Mucosa of stomach (tissue), 1 donor: ENCODE results near the gene KRTAP3-1.

Experiments used
- H3K27me3 ChIP-seq: one replicate; pipeline ENCODE4 v1.7.0; 2013; ENCODE audit warnings: mild to moderate bottlenecking, low read length; ENCODE audit not compliant: control insufficient read depth, insufficient read depth
- H3K36me3 ChIP-seq: one replicate; pipeline ENCODE4 v1.7.0; 2013; ENCODE audit warnings: low read length; ENCODE audit not compliant: control insufficient read depth, insufficient read depth
- H3K4me1 ChIP-seq: one replicate; pipeline ENCODE4 v1.7.0; 2013; ENCODE audit warnings: mild to moderate bottlenecking, low read length; ENCODE audit not compliant: control insufficient read depth, insufficient read depth
- H3K4me3 ChIP-seq: one replicate; pipeline ENCODE4 v1.7.0; 2013; ENCODE audit warnings: low read length
- H3K9ac ChIP-seq: one replicate; pipeline ENCODE4 v1.7.0; 2013; ENCODE audit warnings: mild to moderate bottlenecking, low read length, moderate library complexity
- H3K9me3 ChIP-seq: one replicate; pipeline ENCODE4 v1.7.0; 2013; ENCODE audit warnings: mild to moderate bottlenecking, low read length, moderate library complexity; ENCODE audit not compliant: control insufficient read depth
- donor health status: Pancreatic carcinoma.

Gene KRTAP3-1

DNA sequence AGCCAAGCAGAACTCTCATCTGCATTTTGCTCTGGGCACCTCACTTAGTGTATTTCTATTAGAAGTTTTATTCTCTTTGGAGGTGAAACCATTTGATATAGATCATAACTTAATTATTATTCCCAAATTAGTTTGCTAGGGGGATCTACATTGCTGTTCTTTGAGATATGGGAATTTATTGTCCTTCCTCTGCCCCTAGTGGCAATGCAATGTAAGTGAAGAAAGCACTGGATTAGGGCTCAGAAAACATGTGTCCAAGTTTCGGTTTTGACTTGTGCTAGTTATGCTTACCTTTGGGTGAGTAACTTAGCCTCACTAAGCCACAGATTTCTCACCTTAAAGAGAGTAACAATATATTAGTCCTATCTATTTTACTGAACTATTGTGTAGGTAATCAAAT is 45.1 kb downstream of the KRTAP3-1 start:
- no peak overlapping the region for H3K9ac ChIP-seq
- no peaks in the 10 kb centered on the region for H3K4me1 ChIP-seq
- H3K27me3 ChIP-seq: no peaks in the 10 kb centered on the region
- H3K4me3 ChIP-seq: no peak overlapping the region
- H3K36me3 ChIP-seq: no peaks in the 10 kb centered on the region
- H3K9me3 ChIP-seq: no peaks in the 10 kb centered on the region

DNA sequence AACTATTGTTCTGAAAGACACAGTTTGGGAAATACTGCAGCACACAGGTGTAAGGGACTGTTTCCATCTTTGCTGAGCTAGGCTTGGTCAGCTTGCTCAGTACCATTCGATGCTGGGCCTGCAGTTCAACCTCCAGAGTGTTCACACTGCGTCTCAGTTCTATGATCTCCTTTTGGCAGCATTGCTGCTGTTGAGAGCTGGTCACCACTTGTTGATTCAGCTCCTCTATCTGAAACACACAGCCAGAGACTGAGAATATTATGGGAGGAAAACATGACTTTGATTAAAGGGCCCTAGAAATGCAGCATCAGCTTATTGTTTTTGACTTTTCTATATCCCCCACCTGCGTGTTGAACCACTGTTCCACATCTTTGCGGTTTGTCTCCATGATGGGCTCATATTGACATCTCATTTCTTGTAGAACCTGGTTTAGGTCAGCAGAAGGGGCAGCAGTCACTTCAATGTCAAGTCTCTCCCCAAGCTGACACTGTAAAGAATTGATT is 46.8 kb downstream of the KRTAP3-1 start:
- Histone ChIP-seq H3K36me3 (no peaks in the 10 kb centered on the region), H3K9ac (no peak overlapping the region), H3K4me1 (peaks cover 6% of the 10 kb centered on the region), H3K4me3 (no peak overlapping the region), H3K27me3 (no peaks in the 10 kb centered on the region), H3K9me3 (no peaks in the 10 kb centered on the region)

DNA sequence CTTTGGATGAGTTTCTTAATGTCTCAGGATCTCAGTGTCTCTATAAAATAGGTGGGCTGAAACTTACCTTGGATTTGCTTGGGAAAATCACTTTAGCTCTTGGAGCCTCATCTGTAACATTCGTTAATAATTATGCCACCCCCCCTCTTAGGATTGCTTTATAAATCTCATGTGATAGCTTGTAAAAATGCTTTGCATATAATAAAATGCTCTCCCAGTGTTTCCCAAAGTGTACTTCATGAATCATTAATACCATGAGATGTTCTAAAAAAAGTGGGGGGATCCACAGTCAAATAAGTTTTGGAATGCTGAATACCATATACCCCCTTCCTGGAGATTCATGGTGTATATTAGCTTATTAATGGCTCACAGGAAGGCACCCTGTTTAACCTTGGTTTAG is 47.3 kb downstream of the KRTAP3-1 start:
- Histone ChIP-seq H3K9me3 (no peaks in the 10 kb centered on the region), H3K4me3 (no peak overlapping the region), H3K9ac (no peak overlapping the region), H3K27me3 (no peaks in the 10 kb centered on the region), H3K36me3 (no peaks in the 10 kb centered on the region), H3K4me1 (peaks cover 7% of the 10 kb centered on the region)

DNA sequence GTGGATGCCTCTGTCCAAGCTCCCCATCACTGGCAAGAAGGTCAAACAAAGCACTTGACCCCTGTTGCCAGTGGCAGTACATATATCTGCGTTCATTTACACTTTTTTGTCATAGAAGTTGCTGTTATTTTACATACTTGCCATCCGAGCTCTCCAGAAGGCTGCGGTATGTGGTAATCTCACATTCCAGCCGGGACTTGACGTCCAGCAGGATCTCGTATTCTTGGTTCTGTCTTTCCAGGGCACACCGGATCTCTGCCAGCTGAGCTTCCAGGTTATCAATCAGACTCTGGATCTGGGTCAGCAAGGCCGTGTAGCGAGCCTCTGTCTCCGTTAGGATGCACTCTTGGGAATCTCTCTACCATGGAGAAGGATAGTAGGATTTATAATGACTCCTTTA is 48.8 kb downstream of the KRTAP3-1 start:
- Histone ChIP-seq H3K9me3 (no peaks in the 10 kb centered on the region), H3K9ac (no peak overlapping the region), H3K4me3 (no peak overlapping the region), H3K27me3 (no peaks in the 10 kb centered on the region), H3K4me1 (peaks cover 13% of the 10 kb centered on the region), H3K36me3 (no peaks in the 10 kb centered on the region)
